K562 (cell line): Measurements from ENCODE around the gene B3GALT6. TPM values are rescaled to one million over a fixed set of nuclear protein-coding genes. Genes with fewer than 3 reads are reported as not detected.
A peak's percentile ranks its signal among the peaks of the same experiment; 100 is the strongest.

Experiments used
- ATAC-seq: fragments of 200-7000 bp; cut with Tn5 transposase; 3 replicates; pipeline ENCODE4 v1.9.1; 2020; ENCODE audit warnings: moderate library complexity
- BruUV-seq: library from RNA; stranded (reverse); fragments of 400-500 nt; replicated peaks from 2 replicates; lab custom pipeline; 2021; lab: Mats Ljungman, UMichigan
- CTCF ChIA-PET: fragments of 300-600 bp; formaldehyde crosslinking; extraction: SDS; loops from one replicate; lab custom pipeline; 2021; ENCODE audit warnings: low intra/inter-chr PET ratio; lab: Yijun Ruan, JAX
- POLR2A ChIA-PET: fragments of 300-600, 350-650 bp; sonication (Branson Sonifier 250); formaldehyde crosslinking; extraction: SDS; loops from one replicate; lab custom pipeline; 2021; ENCODE audit warnings: antibody characterized with exemption, inconsistent platforms; lab: Yijun Ruan, JAX
- DNase-seq, 4 experiments: peaks; one replicate each; pipeline versions ENCODE4 v3.0.0 to v3.0.0-alpha.2; 2011 to 2018; ENCODE audit warnings: low spot score in 3 of 4, mixed read lengths in 3 of 4; ENCODE audit errors: extremely low read depth in 1 of 4
- FAIRE-seq: peaks from 2 replicates; lab custom pipeline; 2011; peaks lifted over from hg19 to GRCh38; lab: Jason Lieb, UNC
- H2AFZ ChIP-seq: 2 replicates; pipeline ENCODE4 v1.6.0; 2011; ENCODE audit warnings: low read depth, low read length, control low read depth, inconsistent platforms
- H3K27ac ChIP-seq: fragments of 200-600 bp; 3 replicates; pipeline ENCODE4 v1.8.0; 2011; ENCODE audit warnings: low read depth, mild to moderate bottlenecking, control low read depth, inconsistent platforms, low read length, moderate library complexity, mixed read lengths; ENCODE audit errors: extremely low read depth
- H3K27me3 ChIP-seq, 2 experiments: fragments of 300-600 bp in 1 of 2; 2 replicates in 1 of 2; 3 replicates in 1 of 2; pipeline versions ENCODE4 v1.6.0 to v1.8.0; 2011; ENCODE audit warnings: inconsistent platforms in 2 of 2, low read length in 2 of 2, mild to moderate bottlenecking in 1 of 2, mixed read lengths in 1 of 2, moderate library complexity in 1 of 2; ENCODE audit not compliant: control insufficient read depth in 2 of 2, insufficient read depth in 2 of 2
- H3K36me3 ChIP-seq: fragments of 300-600 bp; 3 replicates; pipeline ENCODE4 v1.8.0; 2011; ENCODE audit warnings: mild to moderate bottlenecking, low read length, inconsistent platforms; ENCODE audit not compliant: control insufficient read depth, insufficient read depth
- H3K4me1 ChIP-seq, 2 experiments: fragments of 200-600 bp in 1 of 2; replicated peaks in 1 of 2; 2 replicates in 1 of 2; 3 replicates in 1 of 2; pipeline versions ENCODE4 v1.5.1 to v1.8.0; 2011; ENCODE audit warnings: inconsistent platforms in 2 of 2, low read length in 2 of 2, mild to moderate bottlenecking in 1 of 2, mixed read lengths in 1 of 2, moderate library complexity in 1 of 2; ENCODE audit not compliant: control insufficient read depth in 2 of 2, insufficient read depth in 2 of 2
- H3K4me2 ChIP-seq: 2 replicates; pipeline ENCODE4 v1.6.1; 2011; ENCODE audit warnings: low read length, control low read depth, inconsistent platforms, mixed read lengths; ENCODE audit not compliant: insufficient read depth
- H3K4me3 ChIP-seq: fragments of 200-600 bp; sonication (generic), shearing (Covaris generic); 2 replicates; pipeline ENCODE4 v1.5.1; 2016; ENCODE audit warnings: control low read depth, inconsistent platforms
- H3K79me2 ChIP-seq: fragments of 200-600 bp; 3 replicates; pipeline ENCODE4 v1.8.0; 2011; ENCODE audit warnings: low read length, inconsistent platforms; ENCODE audit not compliant: control insufficient read depth, insufficient read depth
- H3K9ac ChIP-seq, 2 experiments: 2 replicates each; pipeline versions ENCODE4 v1.6.0 to v1.6.1; 2011; ENCODE audit warnings: low read depth in 2 of 2, low read length in 2 of 2, control low read depth in 1 of 2, inconsistent platforms in 1 of 2, mild to moderate bottlenecking in 1 of 2, mixed read lengths in 1 of 2; ENCODE audit not compliant: insufficient read depth in 1 of 2
- H3K9me1 ChIP-seq: one replicate; pipeline ENCODE4 v1.6.0; 2011; ENCODE audit warnings: inconsistent platforms, mild to moderate bottlenecking, low read length, moderate library complexity; ENCODE audit not compliant: control insufficient read depth, insufficient read depth
- H3K9me3 ChIP-seq: replicated peaks from 2 replicates; pipeline ENCODE4 v1.5.1; 2011; ENCODE audit warnings: low read depth, low read length, inconsistent platforms; ENCODE audit not compliant: control insufficient read depth, insufficient read depth
- H4K20me1 ChIP-seq: replicated peaks from 2 replicates; pipeline ENCODE4 v1.6.1; 2011; ENCODE audit warnings: low read length, inconsistent platforms, mixed read lengths; ENCODE audit not compliant: control insufficient read depth, insufficient read depth
- ARID4B ChIP-seq: sonication (generic); formaldehyde crosslinking; IDR thresholded peaks from 2 replicates; pipeline ENCODE4 v1.8.0; 2022; ENCODE audit warnings: mild to moderate bottlenecking, missing genetic modification reagents
- BRF1 ChIP-seq: IDR thresholded peaks from 3 replicates; pipeline ENCODE4 v1.6.1; 2011; ENCODE audit warnings: borderline replicate concordance, mild to moderate bottlenecking; ENCODE audit not compliant: insufficient read length; ENCODE audit errors: extremely low read depth
- CEBPG ChIP-seq, 3 experiments: fragments of 200-800 bp in 1 of 3; sonication (Bioruptor generic) in 1 of 3; sonication (generic) in 1 of 3; formaldehyde crosslinking in 1 of 3; IDR thresholded peaks in 2 of 3; conservative IDR thresholded peaks in 1 of 3; 2 replicates each; pipeline versions ENCODE4 v1.6.1 to v1.8.0; 2016 to 2022; ENCODE audit warnings: missing compliant biosample characterization in 2 of 3, missing genetic modification characterization in 2 of 3, mild to moderate bottlenecking in 1 of 3, missing genetic modification reagents in 1 of 3
- ETS1 ChIP-seq: conservative IDR thresholded peaks from 2 replicates; pipeline ENCODE4 v1.6.1; 2011; ENCODE audit warnings: low read depth, mild to moderate bottlenecking, low read length; ENCODE audit not compliant: control insufficient read depth
- RBFOX2 ChIP-seq: fragments of 200-400 bp; formaldehyde crosslinking; IDR thresholded peaks from 2 replicates; pipeline ENCODE4 v1.6.1; 2017; ENCODE audit warnings: low read depth, mild to moderate bottlenecking, low read length, moderate library complexity
- SMAD4 ChIP-seq: fragments of 250-450 bp; sonication (Bioruptor Pico); conservative IDR thresholded peaks from 2 replicates; pipeline ENCODE4 v1.8.0; 2021; ENCODE audit warnings: inconsistent platforms, mild to moderate bottlenecking, moderate library complexity
- STAT6 ChIP-seq: sonication (generic); formaldehyde crosslinking; IDR thresholded peaks from 2 replicates; pipeline ENCODE4 v1.8.1; 2023; ENCODE audit warnings: mild to moderate bottlenecking, missing genetic modification reagents
- ZBTB43 ChIP-seq: sonication (generic); formaldehyde crosslinking; IDR thresholded peaks from 2 replicates; pipeline ENCODE4 v1.8.0; 2023; ENCODE audit warnings: mild to moderate bottlenecking, missing genetic modification reagents
- ZNF12 ChIP-seq: sonication (generic); formaldehyde crosslinking; IDR thresholded peaks from 2 replicates; pipeline ENCODE4 v1.4.0; 2020; ENCODE audit warnings: mild to moderate bottlenecking, missing genetic modification reagents
- ZNF146 ChIP-seq: IDR thresholded peaks from one replicate; pipeline ENCODE4 v1.6.1; 2018; ENCODE audit warnings: missing compliant biosample characterization; ENCODE audit not compliant: unreplicated experiment
- WGBS: fragments of 100-300 bp; shearing (Covaris generic); methylation state at CpG from one replicate; pipeline ENCODE4 v1.1.6; 2016; ENCODE audit warnings: low coverage, mixed read lengths; ENCODE audit not compliant: insufficient coverage; ENCODE audit errors: missing lambda C conversion rate; 5-methylcytosine and 5-hydroxymethylcytosine counted together
- in situ Hi-C: fragments of 300-500 bp; cut with MboI; formaldehyde crosslinking; loops from 4 replicates; pipeline ENCODE4 v1.15.0; 2018; ENCODE audit warnings: inconsistent platforms, mixed read lengths
- intact Hi-C: fragments of 100-400 bp; cut with micrococcal nuclease; formaldehyde crosslinking; loops from 2 replicates; pipeline ENCODE4 v1.14.2; 2022
- polyA plus RNA-seq, 8 experiments: library from polyadenylated mRNA; depleted of rRNA in 4 of 8; stranded (reverse) in 5 of 8; unstranded in 3 of 8; fragments of >200 nt; fragmentation: Nextera tagmentation in 2 of 8; fragmentation: Illumina TruSeq in 1 of 8; extraction: Ambion mirVana in 2 of 8; extraction: Trizol in 1 of 8; gene quantifications; 2 replicates each; pipeline versions ENCODE4 v1.2.1 to v1.2.3, GENCODE V29; 2011 to 2014; ENCODE audit warnings: inconsistent platforms in 1 of 8, missing spikeins in 1 of 8
- total RNA-seq, 7 experiments: library from RNA; depleted of rRNA in 6 of 7; stranded (reverse); fragments of >200 nt in 6 of 7; fragmentation: Illumina TruSeq in 2 of 7; extraction: Trizol in 2 of 7; gene quantifications; 2 replicates each; pipeline versions ENCODE4 v1.2.1 to v1.2.3, GENCODE V29; 2011 to 2021; ENCODE audit warnings: low replicate concordance in 1 of 7

The B3GALT6 gene
- total and polyA plus RNA-seq, 9 of the 15 experiments (the other 6 are each of a cell fraction or from before 2014, with no cell fraction given) = 0.68 to 29.8 (median 9.9) TPM

- peaks cover 39% of the 10 kb centered on the region for H3K36me3 ChIP-seq
- ChIA-PET CTCF (no interaction called here), POLR2A (interaction anchor here (0.5 to 1.0 kb wide), 5 partner anchors 9 to 249 kb away, joined by 3 to 4 read pairs (median 3); no protein-coding TSS in a partner anchor)
- peak overlapping the region; percentile 97 for H3K4me3 ChIP-seq
- intact Hi-C loops (no loop called here), in situ Hi-C loops (no loop called here)
- peaks cover 7% of the 10 kb centered on the region for H3K9me1 ChIP-seq
- H3K4me2 ChIP-seq = peak overlapping the region; percentile 94
- no peaks in the 10 kb centered on the region for H3K9me3 ChIP-seq
- peak overlapping the region; percentile 96 to 100 for H3K9ac ChIP-seq
- H3K27me3 ChIP-seq = no peaks in the 10 kb centered on the region
- WGBS = under 1% methylated on average over 31 of the region's 31 CpGs
- H2AFZ ChIP-seq = peak overlapping the region; percentile 2; the same call in 1 of the 2 replicates
- FAIRE-seq (no peak), DNase-seq (no peak), ATAC-seq (peak; percentile 1; the same call in 2 of the 3 replicates)
- H3K79me2 ChIP-seq = peaks cover 58% of the 10 kb centered on the region
- BruUV-seq = no TSS peak
- peak overlapping the region; percentile 89 for H3K27ac ChIP-seq
- H3K4me1 ChIP-seq = peaks cover 16 to 57% of the 10 kb centered on the region in 2 experiments; a peak in 4 of 5 replicates
- peaks cover 23% of the 10 kb centered on the region for H4K20me1 ChIP-seq
- TF ChIP-seq ZNF146 (CRISPR knock-in tag) (peak; percentile 2), RBFOX2 (0 out of 2 replicates have a peak, but pooled peaks have one; percentile 65), ZNF12 (CRISPR knock-in tag) (no peak), ETS1 (0 out of 2 replicates have a peak, but pooled peaks have one; percentile 2), BRF1 (no peak), SMAD4 (CRISPR knock-in tag) (0 out of 2 replicates have a peak, but pooled peaks have one; percentile 9), ZBTB43 (CRISPR knock-in tag) (0 out of 2 replicates have a peak, but pooled peaks have one; percentile 12), STAT6 (CRISPR knock-in tag) (peak; percentile 51; the same call in 1 of the 2 replicates), CEBPG (CRISPR knock-in tag; IDR thresholded peaks at IDR 0.05) (no peak), CEBPG (tag; conservative IDR thresholded peaks at IDR 0.05 in 1 of 2, IDR thresholded peaks at IDR 0.05 in 1 of 2) (no peak), ARID4B (CRISPR knock-in tag) (peak; percentile 63; the same call in 1 of the 2 replicates)
Observed at GRCh38 chr1:1273209-1273511, 41.1 kb downstream of the B3GALT6 start.
